MM.1S (cell line): Measurements from ENCODE around the gene TGFBI.

Experiments used
- DNase-seq: peaks from one replicate; pipeline ENCODE4 v3.0.0-alpha.2; 2015
- H2AFZ ChIP-seq: fragments of 300-600 bp; sonication (generic); 2 replicates; pipeline ENCODE4 v1.6.0; 2016; ENCODE audit warnings: antibody characterized with exemption, low read length
- H3F3A ChIP-seq: fragments of 300-600 bp; sonication (generic); 2 replicates; pipeline ENCODE4 v1.6.1; 2016; ENCODE audit warnings: mild to moderate bottlenecking, antibody characterized with exemption, low read length, moderate library complexity, mixed read lengths; ENCODE audit not compliant: insufficient read depth
- H3K27ac ChIP-seq: fragments of 300-600 bp; sonication (generic); 2 replicates; pipeline ENCODE4 v1.5.1; 2016; ENCODE audit warnings: mild to moderate bottlenecking, low read length
- H3K27me3 ChIP-seq: fragments of 300-600 bp; sonication (generic); replicated peaks from 2 replicates; pipeline ENCODE4 v1.6.0; 2016; ENCODE audit warnings: low read length; ENCODE audit not compliant: insufficient read depth
- H3K36me3 ChIP-seq: fragments of 300-600 bp; sonication (generic); replicated peaks from 2 replicates; pipeline ENCODE4 v1.6.1; 2016; ENCODE audit warnings: mild to moderate bottlenecking, low read length, mixed read lengths; ENCODE audit not compliant: insufficient read depth
- H3K4me1 ChIP-seq: fragments of 300-600 bp; sonication (generic); 2 replicates; pipeline ENCODE4 v1.6.1; 2016; ENCODE audit warnings: low read length, mixed read lengths
- H3K4me2 ChIP-seq: fragments of 300-600 bp; sonication (generic); 2 replicates; pipeline ENCODE4 v1.6.0; 2016; ENCODE audit warnings: low read depth, low read length
- H3K4me3 ChIP-seq: fragments of 300-600 bp; sonication (generic); 2 replicates; pipeline ENCODE4 v1.5.1; 2016; ENCODE audit warnings: low read length, mixed read lengths
- H3K79me2 ChIP-seq: fragments of 300-600 bp; sonication (generic); 2 replicates; pipeline ENCODE4 v1.6.1; 2016; ENCODE audit warnings: mixed run types, low read length, mixed read lengths
- H3K9ac ChIP-seq: fragments of 300-600 bp; sonication (generic); 2 replicates; pipeline ENCODE4 v1.6.1; 2016; ENCODE audit warnings: low read length, mixed read lengths
- H3K9me2 ChIP-seq: fragments of 300-600 bp; sonication (generic); replicated peaks from 2 replicates; pipeline ENCODE4 v1.6.1; 2016; ENCODE audit warnings: mild to moderate bottlenecking, low read length, mixed read lengths; ENCODE audit not compliant: insufficient read depth
- H3K9me3 ChIP-seq: fragments of 300-600 bp; sonication (generic); replicated peaks from 2 replicates; pipeline ENCODE4 v1.6.1; 2016; ENCODE audit warnings: mild to moderate bottlenecking, low read length, mixed read lengths; ENCODE audit not compliant: insufficient read depth
- H4K20me1 ChIP-seq: fragments of 300-600 bp; sonication (generic); 2 replicates; pipeline ENCODE4 v1.6.1; 2016; ENCODE audit warnings: mild to moderate bottlenecking, low read length, moderate library complexity, mixed read lengths; ENCODE audit not compliant: insufficient read depth
- CTCF ChIP-seq: fragments of 300-600 bp; sonication (generic); IDR thresholded peaks from 2 replicates; pipeline ENCODE4 v1.5.1; 2016; ENCODE audit warnings: antibody characterized with exemption, low read length, mixed read lengths
- EZH2 ChIP-seq: fragments of 300-600 bp; sonication (generic); optimal IDR thresholded peaks from 2 replicates; pipeline ENCODE3; 2017; ENCODE audit warnings: low read depth, mild to moderate bottlenecking, antibody characterized with exemption, low read length, mixed read lengths
- EZH2phosphoT487 ChIP-seq: fragments of 300-600 bp; sonication (generic); IDR thresholded peaks from 2 replicates; pipeline ENCODE4 v1.6.1; 2018; ENCODE audit warnings: antibody characterized with exemption, low read length

Gene TGFBI

GRCh38 chr5:135990528-135991255, 38.1 kb upstream of the TGFBI start:
- no peak overlapping the region for H3K4me2 ChIP-seq
- H3K79me2 ChIP-seq, result no peaks in the 10 kb centered on the region
- H3F3A ChIP-seq, result 0 out of 2 replicates have a peak, but pooled peaks cover 8% of the 10 kb centered on the region
- no peak overlapping the region for H3K9ac ChIP-seq
- H3K27me3 ChIP-seq, result no peaks in the 10 kb centered on the region
- H3K4me3 ChIP-seq, result no peak overlapping the region
- no peak for DNase-seq
- no peaks in the 10 kb centered on the region for H3K36me3 ChIP-seq
- H3K9me2 ChIP-seq, result no peaks in the 10 kb centered on the region
- no peak overlapping the region for H2AFZ ChIP-seq
- no peaks in the 10 kb centered on the region for H3K9me3 ChIP-seq
- no peak overlapping the region for H3K27ac ChIP-seq
- TF ChIP-seq EZH2phosphoT487 (no peak), CTCF (no peak), EZH2 (no peak)
- no peaks in the 10 kb centered on the region for H4K20me1 ChIP-seq
- H3K4me1 ChIP-seq, result peaks cover 19% of the 10 kb centered on the region

- peaks cover 12% of the 10 kb centered on the region for H3K4me1 ChIP-seq
- no peaks in the 10 kb centered on the region for H3K79me2 ChIP-seq
- H3K27ac ChIP-seq, result no peak overlapping the region
- DNase-seq, result no peak
- H3K36me3 ChIP-seq, result no peaks in the 10 kb centered on the region
- H3K27me3 ChIP-seq, result no peaks in the 10 kb centered on the region
- no peak overlapping the region for H3K4me2 ChIP-seq
- no peaks in the 10 kb centered on the region for H3K9me3 ChIP-seq
- no peaks in the 10 kb centered on the region for H3K9me2 ChIP-seq
- no peak overlapping the region for H2AFZ ChIP-seq
- no peak overlapping the region for H3K4me3 ChIP-seq
- H3K9ac ChIP-seq, result no peak overlapping the region
- H4K20me1 ChIP-seq, result no peaks in the 10 kb centered on the region
- no peak for TF ChIP-seq CTCF
- TF ChIP-seq EZH2, result no peak
- no peak for TF ChIP-seq EZH2phosphoT487
- H3F3A ChIP-seq, result 0 out of 2 replicates have a peak, but pooled peaks cover 5% of the 10 kb centered on the region
Observed at GRCh38 chr5:135991429-135991828, 37.4 kb upstream of the TGFBI start.

GRCh38 chr5:135993335-135993879, 35.4 kb upstream of the TGFBI start:
- no peaks in the 10 kb centered on the region for H3K27me3 ChIP-seq
- no peak overlapping the region for H3K4me2 ChIP-seq
- H3K27ac ChIP-seq, result no peak overlapping the region
- no peak for DNase-seq
- H2AFZ ChIP-seq, result no peak overlapping the region
- H4K20me1 ChIP-seq, result no peaks in the 10 kb centered on the region
- no peak overlapping the region for H3K9ac ChIP-seq
- H3K36me3 ChIP-seq, result no peaks in the 10 kb centered on the region
- no peaks in the 10 kb centered on the region for H3K4me1 ChIP-seq
- no peaks in the 10 kb centered on the region for H3K9me2 ChIP-seq
- no peaks in the 10 kb centered on the region for H3K9me3 ChIP-seq
- H3K4me3 ChIP-seq, result no peak overlapping the region
- no peaks in the 10 kb centered on the region for H3K79me2 ChIP-seq
- no peaks in the 10 kb centered on the region for H3F3A ChIP-seq
- no peak for TF ChIP-seq EZH2
